Neural crest cell (in vitro differentiated cells): Measurements from ENCODE around the gene SPNS1. TPM values are rescaled to one million over a fixed set of nuclear protein-coding genes. Genes with fewer than 3 reads are reported as not detected.

ENCODE experiments used
- DNase-seq: peaks from one replicate; pipeline ENCODE4 v3.0.0; 2021; ENCODE audit warnings: low read depth, mixed read lengths, low spot score
- H3K27ac Mint-ChIP-seq: one replicate; pipeline ENCODE4 v1.8.0; 2021; ENCODE audit warnings: mild to moderate bottlenecking, mixed read lengths; ENCODE audit not compliant: unreplicated experiment
- H3K27me3 Mint-ChIP-seq: 2 replicates; pipeline ENCODE4 v1.8.0; 2021; ENCODE audit warnings: low read depth, mild to moderate bottlenecking, mixed read lengths
- H3K36me3 Mint-ChIP-seq: 2 replicates; pipeline ENCODE4 v1.8.0; 2021; ENCODE audit warnings: low read depth, mild to moderate bottlenecking, mixed read lengths
- H3K4me1 Mint-ChIP-seq: 2 replicates; pipeline ENCODE4 v1.8.0; 2021; ENCODE audit warnings: mixed read lengths
- H3K4me3 Mint-ChIP-seq: one replicate; pipeline ENCODE4 v1.8.0; 2021; ENCODE audit warnings: mild to moderate bottlenecking, mixed read lengths
- H3K9me3 Mint-ChIP-seq: 2 replicates; pipeline ENCODE4 v1.8.0; 2021; ENCODE audit warnings: mixed read lengths
- total RNA-seq: library from RNA; stranded (reverse); gene quantifications from 2 replicates; pipeline ENCODE4 v1.2.1, GENCODE V29; 2021
- TF ChIP-seq, protein P1 (sequence below): fragments of 200-600 bp; sonication (generic); conservative IDR thresholded peaks from 2 replicates; pipeline ENCODE4 v1.5.0; 2021; ENCODE audit warnings: antibody characterized with exemption, mild to moderate bottlenecking

SPNS1 gene
- total RNA-seq, 1 donor from 2014 or later = 48.1 TPM

DNA sequence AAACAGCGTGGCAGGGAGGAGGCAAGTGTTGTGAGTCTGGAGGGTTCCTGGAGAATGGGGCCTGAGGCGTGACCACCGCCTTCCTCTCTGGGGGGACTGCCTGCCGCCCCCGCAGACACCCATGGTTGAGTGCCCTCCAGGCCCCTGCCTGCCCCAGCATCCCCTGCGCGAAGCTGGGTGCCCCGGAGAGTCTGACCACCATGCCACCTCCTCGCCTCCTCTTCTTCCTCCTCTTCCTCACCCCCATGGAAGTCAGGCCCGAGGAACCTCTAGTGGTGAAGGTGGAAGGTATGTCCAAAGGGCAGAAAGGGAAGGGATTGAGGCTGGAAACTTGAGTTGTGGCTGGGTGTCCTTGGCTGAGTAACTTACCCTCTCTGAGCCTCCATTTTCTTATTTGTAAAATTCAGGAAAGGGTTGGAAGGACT is 42.8 kb upstream of the SPNS1 start, which contains the start of gene CD19:
Gene CD19 (plus strand): TSS at position 171 of the 425 bp plus-strand sequence. CDS start 30 bp downstream, at position 201.
- H3K36me3 Mint-ChIP-seq = no peaks in the 10 kb centered on the region
- H3K27me3 Mint-ChIP-seq = peaks cover 4% of the 10 kb centered on the region
- no peaks in the 10 kb centered on the region for H3K4me1 Mint-ChIP-seq
- H3K9me3 Mint-ChIP-seq = peaks cover 4% of the 10 kb centered on the region
- H3K27ac Mint-ChIP-seq = peak within 1 kb of the TSS; percentile 84
- no peak within 1 kb of the TSS for H3K4me3 Mint-ChIP-seq
- DNase-seq = no peak
- TF ChIP-seq, protein P1, sequence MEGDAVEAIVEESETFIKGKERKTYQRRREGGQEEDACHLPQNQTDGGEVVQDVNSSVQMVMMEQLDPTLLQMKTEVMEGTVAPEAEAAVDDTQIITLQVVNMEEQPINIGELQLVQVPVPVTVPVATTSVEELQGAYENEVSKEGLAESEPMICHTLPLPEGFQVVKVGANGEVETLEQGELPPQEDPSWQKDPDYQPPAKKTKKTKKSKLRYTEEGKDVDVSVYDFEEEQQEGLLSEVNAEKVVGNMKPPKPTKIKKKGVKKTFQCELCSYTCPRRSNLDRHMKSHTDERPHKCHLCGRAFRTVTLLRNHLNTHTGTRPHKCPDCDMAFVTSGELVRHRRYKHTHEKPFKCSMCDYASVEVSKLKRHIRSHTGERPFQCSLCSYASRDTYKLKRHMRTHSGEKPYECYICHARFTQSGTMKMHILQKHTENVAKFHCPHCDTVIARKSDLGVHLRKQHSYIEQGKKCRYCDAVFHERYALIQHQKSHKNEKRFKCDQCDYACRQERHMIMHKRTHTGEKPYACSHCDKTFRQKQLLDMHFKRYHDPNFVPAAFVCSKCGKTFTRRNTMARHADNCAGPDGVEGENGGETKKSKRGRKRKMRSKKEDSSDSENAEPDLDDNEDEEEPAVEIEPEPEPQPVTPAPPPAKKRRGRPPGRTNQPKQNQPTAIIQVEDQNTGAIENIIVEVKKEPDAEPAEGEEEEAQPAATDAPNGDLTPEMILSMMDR = no peak

- H3K4me1 Mint-ChIP-seq = no peaks in the 10 kb centered on the region
- peak overlapping the region; percentile 43 for H3K27ac Mint-ChIP-seq
- H3K4me3 Mint-ChIP-seq = no peak overlapping the region
- TF ChIP-seq, protein P1 = no peak
- no peak for DNase-seq
- peaks cover 4% of the 10 kb centered on the region for H3K9me3 Mint-ChIP-seq
- H3K36me3 Mint-ChIP-seq = no peaks in the 10 kb centered on the region
- H3K27me3 Mint-ChIP-seq = peaks cover 4% of the 10 kb centered on the region
Measured at GRCh38 chr16:28932339-28933141, 42.0 kb upstream of the SPNS1 start.

DNA sequence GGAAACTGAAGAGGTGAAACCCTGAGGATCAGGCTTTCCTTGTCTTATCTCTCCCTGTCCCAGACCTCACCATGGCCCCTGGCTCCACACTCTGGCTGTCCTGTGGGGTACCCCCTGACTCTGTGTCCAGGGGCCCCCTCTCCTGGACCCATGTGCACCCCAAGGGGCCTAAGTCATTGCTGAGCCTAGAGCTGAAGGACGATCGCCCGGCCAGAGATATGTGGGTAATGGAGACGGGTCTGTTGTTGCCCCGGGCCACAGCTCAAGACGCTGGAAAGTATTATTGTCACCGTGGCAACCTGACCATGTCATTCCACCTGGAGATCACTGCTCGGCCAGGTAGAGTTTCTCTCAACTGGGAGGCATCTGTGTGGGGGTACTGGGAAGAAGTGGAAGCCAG is 41.4 kb upstream of the SPNS1 start:
- TF ChIP-seq, protein P1 = no peak
- H3K4me3 Mint-ChIP-seq = no peak overlapping the region
- peaks cover 4% of the 10 kb centered on the region for H3K9me3 Mint-ChIP-seq
- DNase-seq = no peak
- no peak overlapping the region for H3K27ac Mint-ChIP-seq
- H3K4me1 Mint-ChIP-seq = no peaks in the 10 kb centered on the region
- H3K36me3 Mint-ChIP-seq = no peaks in the 10 kb centered on the region
- H3K27me3 Mint-ChIP-seq = peaks cover 5% of the 10 kb centered on the region

DNA sequence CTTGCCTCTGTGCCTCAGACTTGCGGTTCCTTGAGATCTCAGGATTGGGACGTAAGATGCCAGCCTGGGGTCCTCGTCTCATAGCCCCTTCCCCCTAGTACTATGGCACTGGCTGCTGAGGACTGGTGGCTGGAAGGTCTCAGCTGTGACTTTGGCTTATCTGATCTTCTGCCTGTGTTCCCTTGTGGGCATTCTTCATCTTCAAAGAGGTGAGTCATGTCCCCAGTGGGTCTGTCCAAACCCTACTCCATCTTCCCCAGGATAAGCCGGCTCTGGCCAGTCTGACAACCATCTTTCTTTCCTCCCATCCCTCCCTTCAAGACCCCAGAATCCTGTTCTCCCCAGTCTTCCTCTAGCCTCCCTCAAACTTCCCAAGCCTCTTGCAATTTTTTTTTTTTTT is 39.2 kb upstream of the SPNS1 start:
- peaks cover 4% of the 10 kb centered on the region for H3K9me3 Mint-ChIP-seq
- DNase-seq = no peak
- peak overlapping the region; percentile 52 for H3K27ac Mint-ChIP-seq
- H3K4me3 Mint-ChIP-seq = no peak overlapping the region
- TF ChIP-seq, protein P1 = no peak
- peaks cover 8% of the 10 kb centered on the region for H3K27me3 Mint-ChIP-seq
- no peaks in the 10 kb centered on the region for H3K4me1 Mint-ChIP-seq
- H3K36me3 Mint-ChIP-seq = no peaks in the 10 kb centered on the region

DNA sequence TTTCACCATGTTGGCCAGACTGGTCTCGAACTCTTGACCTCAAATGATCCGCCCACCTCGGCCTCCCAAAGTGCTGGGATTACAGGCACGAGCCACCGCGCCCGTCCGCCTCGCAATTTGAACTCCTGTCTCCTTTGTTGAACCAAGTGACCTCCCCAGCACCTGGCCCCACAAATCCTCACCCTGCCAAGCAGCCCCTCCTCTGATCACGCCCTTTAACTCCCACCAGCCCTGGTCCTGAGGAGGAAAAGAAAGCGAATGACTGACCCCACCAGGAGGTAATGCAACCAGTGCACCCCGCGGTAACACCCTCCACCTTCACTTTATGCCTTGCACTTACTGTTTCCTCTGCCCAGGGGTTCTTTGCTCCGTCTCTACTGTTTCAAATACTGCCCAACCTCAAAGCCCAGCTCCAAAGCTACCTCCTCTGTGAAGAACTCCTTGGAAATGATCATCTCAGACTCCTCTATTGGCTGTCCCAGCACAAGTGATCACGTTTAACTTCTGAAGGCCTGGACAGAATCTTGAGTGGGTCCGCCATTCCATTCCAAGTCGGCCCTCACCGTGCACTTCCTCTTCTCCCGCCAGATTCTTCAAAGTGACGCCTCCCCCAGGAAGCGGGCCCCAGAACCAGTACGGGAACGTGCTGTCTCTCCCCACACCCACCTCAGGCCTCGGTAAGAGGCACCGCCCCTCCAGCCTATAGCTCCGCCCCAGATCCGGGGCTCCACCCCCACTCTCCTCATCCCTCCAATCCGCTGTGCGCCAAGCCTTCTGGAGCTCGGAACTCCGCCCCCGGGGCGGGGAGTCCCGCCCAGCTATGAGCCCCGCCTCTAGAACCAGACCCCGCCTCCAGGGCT is 38.4 kb upstream of the SPNS1 start:
- Mint-ChIP-seq H3K36me3 (no peaks in the 10 kb centered on the region), H3K4me3 (peak overlapping the region; percentile 3), H3K9me3 (peaks cover 4% of the 10 kb centered on the region), H3K27ac (no peak overlapping the region), H3K4me1 (no peaks in the 10 kb centered on the region), H3K27me3 (peaks cover 8% of the 10 kb centered on the region)
- TF ChIP-seq, protein P1 = no peak
- peak; percentile 27 for DNase-seq
